ENCODE data around the gene CARD11. TPM values are rescaled to one million over a fixed set of nuclear protein-coding genes. Genes with fewer than 3 reads are reported as not detected.

The CARD11 gene
- 0.43 and 2.1 TPM in 2 replicates for total RNA-seq

DNA sequence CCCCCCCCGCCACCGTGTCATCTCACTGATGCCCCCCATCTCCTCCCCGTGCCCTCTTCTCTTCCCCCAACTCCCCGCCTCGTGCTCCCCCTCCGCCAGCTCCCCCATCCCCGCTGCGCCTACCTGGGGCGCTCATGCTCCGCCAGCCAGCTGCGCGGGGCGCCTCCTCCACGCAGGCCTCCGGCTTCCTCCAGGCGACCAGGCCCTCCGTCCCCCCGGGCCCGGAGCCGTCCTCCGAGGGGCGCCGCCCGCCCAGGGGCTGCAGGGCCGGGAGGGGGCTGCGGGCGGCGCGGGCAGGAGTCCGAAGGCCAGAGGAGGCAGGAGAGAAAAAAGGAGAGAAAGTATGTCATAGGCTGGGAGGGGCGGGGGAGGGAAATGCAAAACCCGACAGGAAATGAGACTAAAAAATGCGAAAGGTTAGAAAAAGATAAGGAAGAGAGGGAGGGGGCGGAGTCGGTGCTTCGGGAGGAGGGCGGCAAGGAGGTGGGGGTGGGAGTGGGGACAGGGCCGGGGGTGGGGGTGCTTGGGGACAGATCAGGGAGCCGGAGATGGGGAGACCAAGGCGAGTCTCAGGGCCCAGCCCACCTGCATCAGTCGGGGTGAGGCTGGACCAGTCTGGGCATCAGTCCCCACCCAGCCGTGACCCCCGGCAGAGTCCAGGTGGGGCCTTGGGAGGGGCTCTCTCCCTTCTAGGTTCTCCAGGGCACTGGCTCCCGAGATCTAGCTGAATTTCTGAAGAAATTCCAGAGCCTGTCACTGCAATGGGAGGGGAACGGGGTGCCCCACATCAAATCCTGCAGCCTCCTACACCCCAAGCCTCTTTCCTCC, at the start of gene CARD11:
TSS of gene CARD11 (minus strand) at position 324 of the 828 bp plus-strand sequence. CDS start 85,361 bp downstream, outside the sequence.

Other genes starting within 250 kb of the CARD11 start
- 25.2 and 27.2 TPM in 2 replicates for gene GNA12, start 199.6 kb downstream of the CARD11 start, total RNA-seq

Data from dermis lymphatic vessel endothelial cell (primary cell).